TTC549 (cell line): ENCODE data around the gene KRTAP13-3.

Experiments used
- FAIRE-seq: peaks from 2 replicates; lab custom pipeline; 2012; peaks lifted over from hg19 to GRCh38; lab: Jason Lieb, UNC

KRTAP13-3 gene

GRCh38 chr21:30425826-30426225 is at the start of gene KRTAP13-3:
Gene KRTAP13-3, minus strand, starts transcription at chr21:30425926. Its CDS starts 14 bp downstream, at chr21:30425912.
- no peak for FAIRE-seq

DNA sequence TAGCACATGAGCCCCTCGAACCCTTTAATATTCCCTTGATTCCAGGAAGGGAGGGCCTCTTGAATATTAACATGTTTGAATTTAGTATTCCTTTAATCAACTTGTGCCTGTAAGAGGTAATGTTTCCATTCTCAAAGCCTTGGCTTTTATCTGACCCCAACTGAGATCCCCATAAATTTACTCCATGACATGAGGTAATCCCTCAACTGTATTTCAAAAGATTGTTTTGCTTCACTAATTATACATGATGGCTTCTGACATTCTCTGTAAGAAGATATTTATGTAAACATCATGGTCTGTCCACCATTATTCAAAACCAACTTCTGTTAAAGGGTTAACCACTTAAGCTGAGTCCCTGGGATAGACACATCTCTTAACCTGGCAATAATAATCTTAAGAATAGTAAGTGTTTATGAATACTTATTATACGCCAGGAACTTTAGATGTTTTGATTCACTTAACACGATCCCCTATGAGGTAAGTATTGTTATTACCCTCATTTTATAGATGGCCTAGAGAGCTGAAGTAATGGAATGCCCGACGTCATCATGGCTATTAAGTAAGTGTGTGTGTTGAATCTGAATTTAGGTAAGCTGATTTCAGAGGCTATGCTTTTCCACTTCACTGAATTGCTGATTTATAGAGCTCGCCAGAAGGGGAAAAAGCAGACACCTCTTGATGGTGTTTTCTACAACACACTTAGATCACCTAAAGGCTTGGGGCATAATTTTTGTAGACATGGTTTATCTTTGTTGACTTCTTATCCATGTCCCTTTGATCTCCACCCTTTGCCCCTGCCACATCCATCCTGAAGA is 43.4 kb upstream of the KRTAP13-3 start:
- FAIRE-seq, result no peak

GRCh38 chr21:30463713-30464112 is 38.0 kb upstream of the KRTAP13-3 start:
- FAIRE-seq, result no peak

DNA sequence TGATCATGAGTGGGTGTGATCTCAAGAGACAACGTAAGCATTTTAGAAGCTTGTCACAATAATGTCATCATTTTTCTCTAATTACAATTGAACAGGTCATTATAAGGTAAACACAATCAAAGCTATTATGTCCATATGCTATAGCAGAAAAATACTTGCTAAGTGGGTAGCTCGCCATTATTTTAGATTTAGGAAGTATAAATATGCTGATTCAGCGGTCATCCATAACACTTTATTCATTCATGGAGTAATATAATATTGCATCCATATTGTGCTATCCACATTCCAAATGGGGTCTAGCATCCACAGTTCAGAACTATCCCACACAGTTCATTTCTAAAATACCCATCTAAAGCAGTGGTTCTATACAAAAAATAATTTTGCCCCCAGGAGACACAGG is 22.8 kb upstream of the KRTAP13-3 start:
- FAIRE-seq, result no peak

GRCh38 chr21:30447056-30447455 is 21.3 kb upstream of the KRTAP13-3 start:
- no peak for FAIRE-seq

GRCh38 chr21:30444204-30444603 is 18.5 kb upstream of the KRTAP13-3 start:
- FAIRE-seq, result no peak

DNA sequence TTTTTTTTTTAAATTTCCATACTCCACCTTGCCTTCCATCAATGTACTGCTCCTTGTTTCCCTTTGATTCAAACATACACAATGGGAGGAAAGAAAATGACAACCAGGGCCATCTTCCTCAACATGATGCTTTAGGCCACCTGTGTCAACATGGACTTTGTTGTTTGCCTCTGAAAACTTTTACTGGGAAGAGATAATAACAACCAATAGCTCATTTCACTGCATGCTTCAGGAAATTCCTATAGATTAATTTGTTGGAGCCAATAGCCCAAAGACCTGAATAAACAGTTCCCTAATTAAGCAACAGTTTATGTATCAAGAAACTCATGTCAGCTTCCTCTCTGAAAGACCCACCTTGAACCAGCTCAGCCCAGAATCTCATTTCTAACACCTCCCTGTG is 17.5 kb upstream of the KRTAP13-3 start:
- FAIRE-seq, result no peak

- no peak for FAIRE-seq
Observed at GRCh38 chr21:30439975-30440374, 14.2 kb upstream of the KRTAP13-3 start, which contains the start of gene KRTAP15-1. Gene KRTAP15-1, plus strand, starts transcription at chr21:30440275. Its CDS starts 53 bp downstream, at chr21:30440328.

- no peak for FAIRE-seq
Observed at GRCh38 chr21:30437010-30437565, 11.4 kb upstream of the KRTAP13-3 start.

- no peak for FAIRE-seq
Observed at GRCh38 chr21:30434033-30434631, 8.4 kb upstream of the KRTAP13-3 start.

DNA sequence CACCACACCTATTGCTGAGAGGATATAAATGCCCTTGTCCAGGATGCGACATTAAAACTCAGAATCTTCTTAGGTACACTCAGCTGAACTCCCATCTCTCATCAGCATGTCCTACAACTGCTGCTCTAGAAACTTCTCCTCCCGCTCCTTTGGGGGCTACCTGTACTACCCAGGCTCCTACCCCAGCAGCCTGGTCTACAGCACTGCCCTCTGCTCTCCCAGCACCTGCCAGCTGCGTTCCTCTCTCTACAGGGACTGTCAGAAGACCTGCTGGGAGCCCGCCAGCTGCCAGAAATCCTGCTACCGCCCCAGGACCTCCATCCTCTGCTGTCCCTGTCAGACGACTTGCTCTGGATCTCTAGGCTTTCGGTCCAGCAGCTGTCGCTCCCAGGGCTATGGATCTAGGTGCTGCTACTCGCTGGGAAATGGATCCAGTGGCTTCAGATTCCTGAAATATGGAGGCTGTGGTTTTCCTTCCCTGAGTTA is 4.5 kb upstream of the KRTAP13-3 start, which contains the start of gene KRTAP13-4:
TSS of gene KRTAP13-4 (plus strand) at position 51 of the 486 bp plus-strand sequence. CDS start at position 107, 56 bp downstream.
- FAIRE-seq, result no peak

- no peak for FAIRE-seq
Observed at GRCh38 chr21:30426731-30427130, 1.0 kb upstream of the KRTAP13-3 start.

DNA sequence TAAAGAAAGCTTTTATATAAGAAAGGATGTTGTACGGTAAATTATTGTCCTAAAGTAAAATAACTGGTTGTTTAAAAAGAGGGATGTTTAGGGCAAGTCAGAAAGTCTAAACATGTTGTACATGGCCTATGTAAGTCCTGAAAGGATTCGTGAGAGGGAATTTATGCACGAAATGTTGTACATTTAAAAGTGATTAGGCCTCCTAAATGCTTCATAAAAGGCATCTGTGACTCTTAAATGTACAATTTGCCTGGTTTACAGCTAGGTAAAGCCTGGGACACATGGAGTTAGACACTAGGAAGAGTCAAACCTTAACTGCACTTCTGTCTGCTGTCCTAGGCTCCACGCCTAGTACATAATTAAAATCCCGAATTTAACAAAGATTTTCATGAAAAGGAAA is 9.7 kb downstream of the KRTAP13-3 start:
- FAIRE-seq, result no peak

- no peak for FAIRE-seq
Observed at GRCh38 chr21:30408782-30409494, 16.8 kb downstream of the KRTAP13-3 start.

- no peak for FAIRE-seq
Observed at GRCh38 chr21:30395731-30396130, 30.0 kb downstream of the KRTAP13-3 start, which contains the start of gene KRTAP13-1. Gene KRTAP13-1, plus strand, starts transcription at chr21:30396031. Its CDS starts 56 bp downstream, at chr21:30396087.

GRCh38 chr21:30391492-30392025 is 34.2 kb downstream of the KRTAP13-3 start:
- FAIRE-seq, result no peak

DNA sequence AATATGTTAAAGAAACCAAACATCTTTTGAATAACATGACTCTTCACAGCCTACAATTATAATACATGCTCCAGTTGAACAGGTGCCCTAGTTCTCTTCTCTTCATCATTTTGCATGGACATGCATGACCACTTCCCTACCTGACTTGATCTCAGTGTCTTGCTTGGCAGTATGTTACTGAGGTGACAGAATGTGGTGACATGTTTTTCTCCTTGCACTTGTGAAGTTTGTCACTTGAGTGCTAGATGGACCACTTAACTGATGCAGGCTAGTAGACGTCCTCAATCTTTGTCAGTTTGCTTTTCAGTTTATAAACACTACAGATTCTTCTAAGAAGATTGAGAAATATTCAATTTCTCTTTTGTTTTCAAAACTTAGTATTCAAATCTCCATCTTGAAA is 43.5 kb downstream of the KRTAP13-3 start:
- FAIRE-seq, result no peak
